ENCODE measurements around the gene CYP20A1.

DNA sequence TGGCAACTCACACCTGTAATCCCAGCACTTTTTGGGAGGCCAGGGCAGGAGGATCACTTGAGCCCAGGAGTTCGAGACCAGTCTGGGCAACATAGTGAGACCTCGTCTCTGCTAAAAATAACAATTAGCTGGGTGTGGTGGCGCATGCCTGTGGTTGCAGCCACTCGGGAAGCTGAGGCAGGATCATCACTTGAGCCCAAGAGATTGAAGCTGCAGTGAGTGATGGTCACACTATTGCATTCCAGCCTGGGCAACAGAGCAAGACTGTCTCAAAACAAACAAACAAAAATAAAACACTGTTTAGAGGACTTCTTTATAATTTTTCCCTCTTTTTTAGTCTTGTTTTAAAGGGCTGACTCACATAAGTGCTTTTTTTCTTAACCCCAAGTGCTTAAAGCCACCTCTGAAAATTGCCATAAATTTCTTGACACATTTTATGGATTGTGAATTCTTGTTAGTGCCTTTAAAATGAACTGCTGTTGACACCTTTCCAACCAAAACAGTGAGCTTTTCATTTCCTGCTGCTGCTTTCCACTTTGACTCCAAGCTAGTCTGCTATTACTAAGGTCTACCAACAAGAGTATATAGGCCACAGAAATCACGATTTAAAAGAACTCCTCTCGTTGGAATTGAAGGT is 41.7 kb downstream of the CYP20A1 start:
- TF ChIP-seq, protein P1, sequence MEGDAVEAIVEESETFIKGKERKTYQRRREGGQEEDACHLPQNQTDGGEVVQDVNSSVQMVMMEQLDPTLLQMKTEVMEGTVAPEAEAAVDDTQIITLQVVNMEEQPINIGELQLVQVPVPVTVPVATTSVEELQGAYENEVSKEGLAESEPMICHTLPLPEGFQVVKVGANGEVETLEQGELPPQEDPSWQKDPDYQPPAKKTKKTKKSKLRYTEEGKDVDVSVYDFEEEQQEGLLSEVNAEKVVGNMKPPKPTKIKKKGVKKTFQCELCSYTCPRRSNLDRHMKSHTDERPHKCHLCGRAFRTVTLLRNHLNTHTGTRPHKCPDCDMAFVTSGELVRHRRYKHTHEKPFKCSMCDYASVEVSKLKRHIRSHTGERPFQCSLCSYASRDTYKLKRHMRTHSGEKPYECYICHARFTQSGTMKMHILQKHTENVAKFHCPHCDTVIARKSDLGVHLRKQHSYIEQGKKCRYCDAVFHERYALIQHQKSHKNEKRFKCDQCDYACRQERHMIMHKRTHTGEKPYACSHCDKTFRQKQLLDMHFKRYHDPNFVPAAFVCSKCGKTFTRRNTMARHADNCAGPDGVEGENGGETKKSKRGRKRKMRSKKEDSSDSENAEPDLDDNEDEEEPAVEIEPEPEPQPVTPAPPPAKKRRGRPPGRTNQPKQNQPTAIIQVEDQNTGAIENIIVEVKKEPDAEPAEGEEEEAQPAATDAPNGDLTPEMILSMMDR (conservative IDR thresholded peaks at IDR 0.05), result no peak
- no peak for TF ChIP-seq ZFX (IDR thresholded peaks at IDR 0.05)
